NCI-H128 (cell line): ENCODE results near the gene RMRP.

ENCODE experiments used
- DNase-seq: peaks from one replicate; lab custom pipeline; 2025; ENCODE audit not compliant: unreplicated experiment; lab: John Stamatoyannopoulos, UW

RMRP gene

DNA sequence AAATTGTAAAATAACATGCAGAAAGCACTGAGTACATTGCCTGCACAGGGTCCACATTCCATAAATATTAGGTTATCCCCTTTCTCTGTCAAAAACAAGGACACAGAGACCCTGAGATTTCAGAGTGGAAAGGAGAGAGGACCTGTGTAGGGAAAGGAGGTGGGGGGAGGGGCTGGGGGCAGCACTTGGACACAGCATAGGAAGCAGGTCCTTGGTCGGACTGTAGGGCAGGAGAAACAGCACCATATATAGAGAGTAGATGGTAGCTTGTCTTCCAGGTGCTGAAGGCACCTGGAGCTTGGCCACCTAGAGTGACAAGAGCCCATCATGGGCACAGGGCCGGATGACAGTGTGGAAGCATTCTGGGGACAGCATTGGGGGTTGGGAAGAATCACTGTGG is 29.5 kb upstream of the RMRP start:
- no peak for DNase-seq

DNA sequence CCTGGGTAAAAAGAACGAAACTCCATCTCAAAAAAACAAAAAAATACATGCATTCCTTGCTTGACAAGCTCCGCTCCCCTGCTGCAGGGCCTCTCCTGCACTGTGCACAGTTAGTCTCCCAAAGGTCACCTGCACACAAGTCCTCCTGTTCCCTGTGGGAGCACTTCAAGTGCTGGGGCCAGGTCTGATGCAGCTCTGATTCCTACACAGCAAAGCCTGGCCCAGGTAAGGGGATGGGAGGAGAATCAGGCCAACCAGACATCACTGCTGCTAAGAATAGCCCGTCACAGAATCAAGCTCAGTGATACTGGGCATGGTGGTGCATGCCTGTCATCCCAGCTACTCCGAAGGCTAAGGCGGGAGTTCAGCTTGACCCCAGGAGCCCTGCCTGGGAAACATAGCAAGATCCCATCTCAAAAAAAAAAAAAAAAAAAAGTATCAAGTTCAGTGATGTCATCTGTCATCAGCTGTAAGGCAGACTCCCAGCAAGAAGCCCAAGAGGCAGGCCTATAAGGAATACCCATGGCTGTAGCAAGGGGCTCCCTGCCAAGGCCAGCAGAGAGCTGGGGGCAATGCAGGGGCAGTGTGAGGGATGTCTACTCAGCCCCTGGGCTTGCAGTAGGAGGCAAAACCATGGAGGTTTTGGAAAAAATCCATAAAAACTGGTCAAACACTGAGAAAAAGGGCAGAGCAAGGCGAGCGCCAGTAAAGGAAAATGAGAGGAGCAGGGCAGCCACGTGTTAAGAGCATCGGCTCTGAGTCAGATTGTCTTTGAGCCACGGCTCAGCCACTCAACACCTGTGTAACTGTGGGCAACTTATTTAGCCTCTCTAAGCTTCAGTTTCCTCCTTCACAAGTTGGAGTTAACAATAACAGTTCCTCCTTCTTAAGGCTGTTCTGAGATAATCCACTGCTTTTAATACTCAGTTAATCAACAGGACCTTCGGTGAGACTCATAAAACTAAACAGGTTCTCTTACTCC is 28.7 kb upstream of the RMRP start:
- no peak for DNase-seq

DNA sequence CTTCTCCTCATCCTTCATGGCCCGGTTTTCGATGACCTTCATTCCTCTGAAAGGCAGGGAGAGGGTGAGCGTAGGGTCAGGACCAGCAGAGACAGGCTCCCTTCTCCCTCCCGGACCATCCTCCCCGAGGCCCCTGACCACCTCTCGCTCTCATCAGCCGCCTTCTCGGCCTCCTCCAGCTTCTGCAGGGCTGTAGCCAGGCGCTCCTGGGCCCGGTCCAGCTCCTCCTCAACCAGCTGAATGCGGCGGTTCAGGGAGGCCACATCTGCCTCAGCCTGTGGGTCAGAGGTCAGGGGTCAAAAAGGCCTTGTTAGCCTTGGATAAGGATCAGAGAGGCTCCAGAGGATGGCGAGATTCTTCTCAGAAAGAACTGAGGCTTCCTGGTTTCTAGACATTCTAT is 27.7 kb upstream of the RMRP start:
- DNase-seq, result no peak

DNA sequence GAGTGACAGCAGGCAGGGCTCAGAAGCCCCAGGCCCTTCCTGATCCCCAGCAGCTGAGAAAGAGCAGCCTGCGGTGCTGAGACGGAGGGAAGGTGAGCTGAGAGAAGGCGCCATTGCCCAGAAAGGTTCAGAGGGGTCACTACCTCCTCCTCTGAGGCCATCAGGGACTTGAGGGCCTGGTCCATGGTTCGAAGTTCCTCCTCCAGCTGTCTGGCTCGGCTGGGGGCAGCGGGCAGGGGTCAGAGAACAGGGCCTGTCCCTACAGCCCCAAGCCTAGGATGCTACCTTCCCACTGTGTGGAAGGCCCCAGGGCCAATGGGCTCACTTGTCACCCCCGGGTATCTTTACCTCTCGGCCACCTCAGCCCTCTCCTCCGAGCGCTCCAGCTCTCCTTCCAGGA is 27.1 kb upstream of the RMRP start:
- no peak for DNase-seq

DNA sequence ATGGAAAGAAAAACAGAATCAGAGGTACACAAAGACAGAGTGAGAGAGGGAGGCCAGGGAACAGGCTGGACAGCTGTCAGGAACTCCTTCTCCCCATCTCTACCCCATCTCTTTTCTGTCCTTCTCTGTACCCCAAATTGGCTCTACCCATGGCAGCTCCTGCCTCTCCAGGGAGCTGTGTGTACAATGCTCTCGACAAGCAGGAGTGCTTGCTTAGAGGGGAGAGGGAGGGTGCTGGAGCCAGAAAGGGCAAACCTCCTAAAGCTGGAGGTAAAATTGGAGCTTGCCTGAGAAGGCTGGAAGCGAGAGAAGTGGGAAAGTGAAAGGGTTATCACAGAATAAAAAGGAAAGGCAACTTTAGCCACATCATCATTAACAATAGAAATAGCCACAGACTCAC is 25.5 kb upstream of the RMRP start:
- DNase-seq, result no peak

DNA sequence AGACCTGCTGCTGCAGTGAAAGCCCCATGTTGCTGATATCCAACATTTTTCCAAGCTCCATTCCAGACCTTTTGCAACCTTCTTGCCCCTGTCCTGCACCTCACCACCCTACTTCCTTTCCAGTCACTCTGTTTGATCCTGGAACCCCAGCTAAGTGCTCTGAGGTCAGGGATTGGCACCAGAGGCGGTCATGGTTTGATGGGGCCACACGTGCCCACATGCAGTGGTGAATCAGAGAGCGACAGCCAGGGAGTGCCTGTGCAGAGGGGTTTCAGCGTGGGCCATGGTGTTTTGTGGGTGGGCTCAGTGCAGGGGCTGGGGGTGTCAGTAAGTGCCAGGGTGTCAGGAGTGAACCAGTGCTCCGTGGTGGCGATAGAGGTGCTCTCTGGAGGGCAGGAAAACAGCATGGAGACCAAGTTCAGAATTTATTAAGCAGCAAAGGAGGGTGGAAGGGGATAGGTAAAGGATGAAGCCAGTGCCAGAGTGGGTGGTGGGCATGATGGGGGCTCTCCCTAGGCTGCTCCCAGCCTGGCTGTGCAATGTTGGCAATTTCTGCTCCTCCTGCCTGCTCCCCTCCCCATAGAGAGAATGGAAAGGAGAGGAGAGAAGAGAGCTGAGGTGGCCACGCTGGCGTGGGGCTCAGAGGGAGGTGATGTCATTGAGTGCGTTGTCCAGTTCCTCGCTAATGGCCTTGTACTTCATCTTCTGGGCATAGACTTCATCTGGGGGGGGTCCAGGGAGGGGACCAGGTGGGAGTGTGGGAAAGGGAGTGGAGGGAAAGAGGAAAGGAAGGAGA is 24.9 kb upstream of the RMRP start:
- no peak for DNase-seq

DNA sequence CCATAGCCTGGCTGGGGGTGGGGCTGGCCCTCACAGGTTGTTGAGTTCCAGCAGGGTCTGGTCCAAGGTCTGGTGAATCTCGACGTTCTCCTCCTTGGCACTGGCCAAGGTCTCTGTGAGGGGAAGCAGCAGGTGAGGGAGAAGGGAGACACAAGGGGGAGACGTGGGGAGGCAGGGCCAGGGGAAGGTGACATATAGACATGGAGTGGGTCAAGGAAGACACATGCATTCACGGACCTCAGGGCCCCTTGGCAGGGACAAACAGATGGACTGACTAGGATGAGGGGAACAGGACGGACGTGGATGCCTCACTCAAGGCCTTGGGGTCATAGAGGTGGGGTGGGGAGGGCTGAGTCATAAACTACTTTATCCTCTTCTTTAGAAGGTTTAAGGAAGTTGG is 24.2 kb upstream of the RMRP start:
- no peak for DNase-seq

DNA sequence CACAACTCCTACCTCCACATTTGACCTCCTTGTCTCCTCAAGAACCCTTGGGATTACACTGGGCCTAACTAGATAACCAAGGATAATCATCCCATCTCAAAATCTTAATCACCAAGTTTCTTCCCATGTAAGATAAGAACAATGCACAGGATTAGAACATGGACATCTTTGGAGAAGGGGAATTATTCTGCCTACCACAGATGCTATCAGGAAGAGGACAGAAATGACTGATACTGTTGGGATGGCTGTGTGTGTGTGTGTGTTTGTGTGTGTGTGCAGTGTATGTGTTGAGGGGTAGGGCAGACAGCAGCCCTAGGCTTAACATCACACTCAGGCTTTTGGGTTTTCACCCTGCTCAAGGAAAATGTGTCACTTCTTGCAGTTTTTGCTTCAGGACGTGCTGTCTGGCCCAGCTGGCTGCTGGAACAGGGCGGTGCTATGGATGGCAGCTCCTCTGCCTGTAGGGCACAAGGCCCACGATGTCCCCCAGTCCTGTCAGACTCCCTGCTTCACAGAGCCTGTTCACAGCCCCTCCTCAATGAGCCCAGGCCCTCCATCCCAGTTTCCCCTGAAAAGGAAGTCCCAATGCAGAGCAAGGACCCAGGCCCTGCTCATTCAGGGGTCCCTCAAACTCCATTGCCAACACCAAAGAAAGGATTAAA is 23.7 kb upstream of the RMRP start:
- DNase-seq, result no peak

DNA sequence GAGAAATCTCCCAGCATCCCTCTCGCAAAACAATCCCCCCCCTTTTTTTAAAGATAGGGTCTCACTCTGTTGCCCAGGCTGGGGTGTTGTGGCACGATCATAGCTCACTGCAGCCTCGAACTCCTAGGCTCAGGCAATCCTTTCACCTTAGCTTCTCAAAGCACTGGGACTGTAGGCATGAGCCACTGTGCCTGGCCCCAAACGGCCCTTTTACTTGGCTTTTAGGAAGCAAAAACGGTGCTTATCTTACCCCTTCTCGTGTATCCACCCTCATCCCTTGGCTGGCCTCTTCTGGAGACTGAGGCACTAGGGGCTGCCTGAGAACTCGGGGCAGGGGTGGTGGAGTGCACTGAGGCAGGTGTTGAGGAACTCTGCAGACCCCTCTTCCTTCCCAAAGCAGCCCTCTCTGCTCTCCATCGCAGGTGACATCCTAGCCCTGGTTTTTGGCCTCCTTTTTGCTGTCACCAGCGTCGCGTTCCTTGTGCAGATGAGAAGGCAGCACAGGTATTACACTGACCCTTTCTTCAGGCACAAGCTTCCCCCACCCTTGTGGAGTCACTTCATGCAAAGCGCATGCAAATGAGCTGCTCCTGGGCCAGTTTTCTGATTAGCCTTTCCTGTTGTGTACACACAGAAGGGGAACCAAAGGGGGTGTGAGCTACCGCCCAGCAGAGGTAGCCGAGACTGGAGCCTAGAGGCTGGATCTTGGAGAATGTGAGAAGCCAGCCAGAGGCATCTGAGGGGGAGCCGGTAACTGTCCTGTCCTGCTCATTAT is 22.7 kb upstream of the RMRP start:
- DNase-seq, result no peak

DNA sequence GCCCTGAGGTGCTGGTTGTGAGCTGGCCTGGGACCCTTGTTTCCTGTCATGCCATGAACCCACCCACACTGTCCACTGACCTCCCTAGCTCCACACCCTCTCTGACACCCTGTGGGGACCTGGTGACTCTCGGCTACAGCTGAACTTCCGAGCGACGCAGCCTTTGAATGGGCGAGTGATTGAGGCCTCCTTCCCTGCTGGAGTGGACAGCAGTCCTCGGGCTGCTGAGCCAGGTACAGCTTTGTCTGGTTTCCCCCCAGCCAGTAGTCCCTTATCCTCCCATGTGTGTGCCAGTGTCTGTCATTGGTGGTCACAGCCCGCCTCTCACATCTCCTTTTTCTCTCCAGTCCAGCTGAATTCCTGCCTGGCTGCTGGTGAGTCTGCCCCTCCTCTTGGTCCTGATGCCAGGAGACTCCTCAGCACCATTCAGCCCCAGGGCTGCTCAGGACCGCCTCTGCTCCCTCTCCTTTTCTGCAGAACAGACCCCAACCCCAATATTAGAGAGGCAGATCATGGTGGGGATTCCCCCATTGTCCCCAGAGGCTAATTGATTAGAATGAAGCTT is 22.0 kb upstream of the RMRP start:
- no peak for DNase-seq

DNA sequence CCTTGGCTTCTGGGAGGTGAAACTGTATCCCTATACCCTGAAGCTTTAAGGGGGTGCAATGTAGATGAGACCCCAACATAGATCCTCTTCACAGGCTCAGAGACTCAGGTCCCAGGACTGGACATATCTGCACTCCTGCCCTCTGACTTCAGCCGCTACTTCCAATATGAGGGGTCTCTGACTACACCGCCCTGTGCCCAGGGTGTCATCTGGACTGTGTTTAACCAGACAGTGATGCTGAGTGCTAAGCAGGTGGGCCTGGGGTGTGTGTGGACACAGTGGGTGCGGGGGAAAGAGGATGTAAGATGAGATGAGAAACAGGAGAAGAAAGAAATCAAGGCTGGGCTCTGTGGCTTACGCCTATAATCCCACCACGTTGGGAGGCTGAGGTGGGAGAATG is 21.3 kb upstream of the RMRP start:
- no peak for DNase-seq

DNA sequence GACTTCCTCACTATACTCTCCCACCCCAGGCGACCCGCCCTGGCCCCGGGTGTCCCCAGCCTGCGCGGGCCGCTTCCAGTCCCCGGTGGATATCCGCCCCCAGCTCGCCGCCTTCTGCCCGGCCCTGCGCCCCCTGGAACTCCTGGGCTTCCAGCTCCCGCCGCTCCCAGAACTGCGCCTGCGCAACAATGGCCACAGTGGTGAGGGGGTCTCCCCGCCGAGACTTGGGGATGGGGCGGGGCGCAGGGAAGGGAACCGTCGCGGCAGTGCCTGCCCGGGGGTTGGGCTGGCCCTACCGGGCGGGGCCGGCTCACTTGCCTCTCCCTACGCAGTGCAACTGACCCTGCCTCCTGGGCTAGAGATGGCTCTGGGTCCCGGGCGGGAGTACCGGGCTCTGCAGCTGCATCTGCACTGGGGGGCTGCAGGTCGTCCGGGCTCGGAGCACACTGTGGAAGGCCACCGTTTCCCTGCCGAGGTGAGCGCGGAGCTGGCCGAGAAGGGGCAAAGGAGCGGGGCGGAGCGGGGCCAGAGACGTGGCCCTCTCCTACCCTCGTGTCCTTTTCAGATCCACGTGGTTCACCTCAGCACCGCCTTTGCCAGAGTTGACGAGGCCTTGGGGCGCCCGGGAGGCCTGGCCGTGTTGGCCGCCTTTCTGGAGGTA is 18.0 kb upstream of the RMRP start:
- no peak for DNase-seq

DNA sequence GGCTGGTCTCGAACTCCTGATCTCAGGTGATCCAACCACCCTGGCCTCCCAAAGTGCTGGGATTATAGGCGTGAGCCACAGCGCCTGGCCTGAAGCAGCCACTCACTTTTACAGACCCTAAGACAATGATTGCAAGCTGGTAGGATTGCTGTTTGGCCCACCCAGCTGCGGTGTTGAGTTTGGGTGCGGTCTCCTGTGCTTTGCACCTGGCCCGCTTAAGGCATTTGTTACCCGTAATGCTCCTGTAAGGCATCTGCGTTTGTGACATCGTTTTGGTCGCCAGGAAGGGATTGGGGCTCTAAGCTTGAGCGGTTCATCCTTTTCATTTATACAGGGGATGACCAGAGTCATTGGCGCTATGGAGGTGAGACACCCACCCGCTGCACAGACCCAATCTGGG is 17.4 kb upstream of the RMRP start:
- DNase-seq, result no peak

DNA sequence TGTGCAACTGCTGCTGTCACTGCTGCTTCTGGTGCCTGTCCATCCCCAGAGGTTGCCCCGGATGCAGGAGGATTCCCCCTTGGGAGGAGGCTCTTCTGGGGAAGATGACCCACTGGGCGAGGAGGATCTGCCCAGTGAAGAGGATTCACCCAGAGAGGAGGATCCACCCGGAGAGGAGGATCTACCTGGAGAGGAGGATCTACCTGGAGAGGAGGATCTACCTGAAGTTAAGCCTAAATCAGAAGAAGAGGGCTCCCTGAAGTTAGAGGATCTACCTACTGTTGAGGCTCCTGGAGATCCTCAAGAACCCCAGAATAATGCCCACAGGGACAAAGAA is 16.2 kb upstream of the RMRP start:
- no peak for DNase-seq

DNA sequence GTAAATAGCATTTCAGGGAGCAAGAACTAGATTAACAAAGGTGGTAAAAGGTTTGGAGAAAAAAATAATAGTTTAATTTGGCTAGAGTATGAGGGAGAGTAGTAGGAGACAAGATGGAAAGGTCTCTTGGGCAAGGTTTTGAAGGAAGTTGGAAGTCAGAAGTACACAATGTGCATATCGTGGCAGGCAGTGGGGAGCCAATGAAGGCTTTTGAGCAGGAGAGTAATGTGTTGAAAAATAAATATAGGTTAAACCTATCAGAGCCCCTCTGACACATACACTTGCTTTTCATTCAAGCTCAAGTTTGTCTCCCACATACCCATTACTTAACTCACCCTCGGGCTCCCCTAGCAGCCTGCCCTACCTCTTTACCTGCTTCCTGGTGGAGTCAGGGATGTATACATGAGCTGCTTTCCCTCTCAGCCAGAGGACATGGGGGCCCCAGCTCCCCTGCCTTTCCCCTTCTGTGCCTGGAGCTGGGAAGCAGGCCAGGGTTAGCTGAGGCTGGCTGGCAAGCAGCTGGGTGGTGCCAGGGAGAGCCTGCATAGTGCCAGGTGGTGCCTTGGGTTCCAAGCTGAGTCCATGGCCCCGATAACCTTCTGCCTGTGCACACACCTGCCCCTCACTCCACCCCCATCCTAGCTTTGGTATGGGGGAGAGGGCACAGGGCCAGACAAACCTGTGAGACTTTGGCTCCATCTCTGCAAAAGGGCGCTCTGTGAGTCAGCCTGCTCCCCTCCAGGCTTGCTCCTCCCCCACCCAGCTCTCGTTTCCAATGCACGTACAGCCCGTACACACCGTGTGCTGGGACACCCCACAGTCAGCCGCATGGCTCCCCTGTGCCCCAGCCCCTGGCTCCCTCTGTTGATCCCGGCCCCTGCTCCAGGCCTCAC is 15.6 kb upstream of the RMRP start, which contains the start of gene CA9:
TSS of gene CA9 (plus strand) at position 797 of the 893 bp plus-strand sequence. CDS start at position 829, 32 bp downstream.
- no peak for DNase-seq

DNA sequence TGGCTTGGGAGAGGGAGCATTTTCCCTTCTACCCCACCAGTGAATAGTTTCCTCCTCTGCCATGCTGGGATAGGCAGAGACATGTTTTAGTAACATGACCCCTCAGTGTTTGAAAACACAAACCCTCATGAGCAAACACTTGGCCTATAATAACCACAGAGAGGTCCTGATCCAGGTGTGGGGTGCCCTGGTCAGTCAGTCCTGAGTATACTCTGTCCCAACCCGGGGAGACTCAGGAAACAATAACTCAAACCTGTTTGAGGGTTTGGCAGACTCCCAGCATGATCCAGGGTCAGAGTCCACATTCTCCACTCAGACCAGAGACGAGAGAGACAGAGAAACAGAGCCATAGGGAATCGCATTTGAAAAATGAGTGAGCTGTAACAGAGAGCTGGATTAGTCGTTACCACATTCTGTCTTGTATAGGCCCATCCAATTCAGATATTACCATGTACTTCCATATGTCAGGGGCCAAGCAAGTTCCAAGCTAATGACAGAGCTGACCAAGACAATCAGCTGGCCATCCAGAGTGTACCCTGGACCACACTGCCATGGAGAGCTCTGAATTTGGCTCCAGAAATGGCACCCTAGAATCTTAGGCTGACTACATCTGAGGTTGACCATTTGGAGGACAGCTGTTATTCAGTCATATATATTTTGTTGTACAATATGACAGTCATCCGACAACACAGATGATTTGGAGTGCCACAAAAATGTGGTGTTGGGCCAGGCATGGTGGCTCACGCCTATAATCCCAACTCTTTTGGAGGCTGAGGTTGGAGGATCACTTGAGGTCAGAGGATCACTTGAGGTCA is 11.7 kb upstream of the RMRP start:
- no peak for DNase-seq

DNA sequence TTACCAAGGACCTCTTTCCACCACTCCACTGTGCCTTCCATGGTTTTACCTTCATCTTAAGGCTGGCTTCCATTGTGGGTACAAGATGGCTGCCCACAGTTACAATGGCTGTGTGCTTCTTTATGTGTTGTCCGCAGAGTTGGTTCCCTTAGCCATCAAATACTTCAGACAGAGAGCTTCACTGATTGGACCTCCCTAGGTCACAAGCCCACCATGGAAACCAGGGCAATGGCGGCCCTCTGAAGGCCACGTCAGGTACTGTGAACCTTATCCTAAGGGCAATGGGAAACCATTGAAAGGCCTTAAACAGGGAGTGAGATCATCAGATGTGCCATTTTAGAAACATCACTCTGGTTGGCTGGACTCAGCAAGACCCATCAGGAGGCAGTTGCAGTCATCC is 10.1 kb upstream of the RMRP start:
- no peak for DNase-seq

DNA sequence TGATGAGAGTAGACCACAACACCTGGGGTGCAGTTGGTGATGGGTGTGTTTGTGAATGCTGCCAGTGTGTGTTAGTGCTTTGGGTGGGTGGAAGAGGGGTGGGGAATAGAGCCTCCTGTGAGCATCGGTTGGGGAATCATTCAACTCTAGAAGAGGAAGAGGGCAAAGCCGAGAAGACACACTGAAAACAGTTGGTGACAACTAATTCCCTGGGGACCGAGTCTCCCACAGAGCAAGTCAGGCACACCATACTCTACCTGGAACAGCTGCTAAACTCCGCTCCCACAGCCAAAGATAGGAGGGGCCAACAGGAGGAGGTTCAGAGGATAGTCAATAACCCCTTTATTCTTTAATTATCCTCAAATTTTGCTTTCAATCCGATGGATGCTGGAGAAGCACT is 8.7 kb upstream of the RMRP start:
- DNase-seq, result no peak
